ENCODE results near the gene CSH2.
"Not testable (repeated sequence)": the region's sequence is repeated elsewhere in the genome, so short reads cannot be mapped to it uniquely, and the experiment has no call there.

Gene CSH2

GRCh38 chr17:63873577-63873976 is at the start of gene CSH2:
CSH2 (minus strand) TSS chr17:63873677; CDS start chr17:63873614, 63 bp downstream.
- not testable (repeated sequence) for TF ChIP-seq CEBPB (IDR thresholded peaks at IDR 0.05); FOXM1 (IDR thresholded peaks at IDR 0.05; ENCODE audit: borderline replicate concordance, low read depth); YY1 (IDR thresholded peaks at IDR 0.05; ENCODE audit: low read depth)

GRCh38 chr17:63919311-63919723 is 45.8 kb upstream of the CSH2 start:
- TF ChIP-seq CEBPB (IDR thresholded peaks at IDR 0.05) (no peak), RAD21 (IDR thresholded peaks at IDR 0.05; ENCODE audit: low read depth) (peak; percentile 93)

GRCh38 chr17:63918789-63919305 is 45.4 kb upstream of the CSH2 start, which contains the start of gene GH1:
GH1 (minus strand) TSS chr17:63918839; CDS start chr17:63918776, 63 bp downstream.
- not testable (repeated sequence) for TF ChIP-seq MAX (IDR thresholded peaks at IDR 0.05); REST (IDR thresholded peaks at IDR 0.05; ENCODE audit: low read depth); EGR1 (IDR thresholded peaks at IDR 0.05)

GRCh38 chr17:63918305-63918704 is 44.8 kb upstream of the CSH2 start:
- TF ChIP-seq TAF1 (IDR thresholded peaks at IDR 0.05; ENCODE audit: low read depth) (no peak), RAD21 (IDR thresholded peaks at IDR 0.05; ENCODE audit: low read depth) (no peak), EGR1 (IDR thresholded peaks at IDR 0.05) (no peak), MAX (IDR thresholded peaks at IDR 0.05) (no peak), EP300 (IDR thresholded peaks at IDR 0.05; ENCODE audit: borderline replicate concordance) (no peak)

- TF ChIP-seq FOXM1 (IDR thresholded peaks at IDR 0.05; ENCODE audit: borderline replicate concordance, low read depth) (no peak), REST (IDR thresholded peaks at IDR 0.05; ENCODE audit: low read depth) (no peak), EP300 (IDR thresholded peaks at IDR 0.05; ENCODE audit: borderline replicate concordance) (no peak), EGR1 (IDR thresholded peaks at IDR 0.05) (no peak), TAF1 (IDR thresholded peaks at IDR 0.05; ENCODE audit: low read depth) (no peak), ZBTB7A (IDR thresholded peaks at IDR 0.05; ENCODE audit: low read depth) (no peak), USF1 (IDR thresholded peaks at IDR 0.05) (no peak), YY1 (IDR thresholded peaks at IDR 0.05; ENCODE audit: low read depth) (no peak), RAD21 (IDR thresholded peaks at IDR 0.05; ENCODE audit: low read depth) (no peak), TEAD4 (IDR thresholded peaks at IDR 0.05) (no peak), MAX (IDR thresholded peaks at IDR 0.05) (no peak), CEBPB (IDR thresholded peaks at IDR 0.05) (no peak), CREB1 (IDR thresholded peaks at IDR 0.05; ENCODE audit: low read depth) (no peak), NFIC (IDR thresholded peaks at IDR 0.05) (no peak), TCF12 (IDR thresholded peaks at IDR 0.05; ENCODE audit: low read depth) (no peak)
Observed at GRCh38 chr17:63917646-63918045, 44.2 kb upstream of the CSH2 start.

- no peak for TF ChIP-seq USF1 (IDR thresholded peaks at IDR 0.05)
- TF ChIP-seq ZBTB7A (IDR thresholded peaks at IDR 0.05; ENCODE audit: low read depth), result no peak
- TF ChIP-seq YY1 (IDR thresholded peaks at IDR 0.05; ENCODE audit: low read depth), result no peak
- no peak for TF ChIP-seq TEAD4 (IDR thresholded peaks at IDR 0.05)
- TF ChIP-seq MAX (IDR thresholded peaks at IDR 0.05), result no peak
- no peak for TF ChIP-seq EP300 (IDR thresholded peaks at IDR 0.05; ENCODE audit: borderline replicate concordance)
- no peak for TF ChIP-seq EGR1 (IDR thresholded peaks at IDR 0.05)
- no peak for TF ChIP-seq CEBPB (IDR thresholded peaks at IDR 0.05)
- TF ChIP-seq RAD21 (IDR thresholded peaks at IDR 0.05; ENCODE audit: low read depth), result no peak
- TF ChIP-seq TCF12 (IDR thresholded peaks at IDR 0.05; ENCODE audit: low read depth), result no peak
- no peak for TF ChIP-seq REST (IDR thresholded peaks at IDR 0.05; ENCODE audit: low read depth)
- no peak for TF ChIP-seq FOXM1 (IDR thresholded peaks at IDR 0.05; ENCODE audit: borderline replicate concordance, low read depth)
- TF ChIP-seq NFIC (IDR thresholded peaks at IDR 0.05), result no peak
- no peak for TF ChIP-seq TAF1 (IDR thresholded peaks at IDR 0.05; ENCODE audit: low read depth)
- TF ChIP-seq CREB1 (IDR thresholded peaks at IDR 0.05; ENCODE audit: low read depth), result no peak
Observed at GRCh38 chr17:63916566-63917185, 43.2 kb upstream of the CSH2 start.
